ENCODE measurements around the gene BANK1.

BANK1 gene

GRCh38 chr4:101790521-101791181 lies at the start of gene BANK1:
TSS of gene BANK1 (plus strand) at chr4:101790730. CDS start at chr4:101790881, 151 bp downstream.
- peak; percentile 33 for DNase-seq

- no peak for DNase-seq
Observed at GRCh38 chr4:101753721-101754120, 36.8 kb upstream of the BANK1 start.

GRCh38 chr4:101756181-101756580 lies 34.3 kb upstream of the BANK1 start:
- no peak for DNase-seq

- no peak for DNase-seq
Observed at GRCh38 chr4:101761405-101761804, 29.1 kb upstream of the BANK1 start.

GRCh38 chr4:101762025-101762424 lies 28.5 kb upstream of the BANK1 start:
- no peak for DNase-seq

GRCh38 chr4:101762534-101762933 lies 28.0 kb upstream of the BANK1 start:
- DNase-seq = no peak

GRCh38 chr4:101763576-101763975 lies 27.0 kb upstream of the BANK1 start:
- DNase-seq = no peak

- no peak for DNase-seq
Observed at GRCh38 chr4:101774807-101775206, 15.7 kb upstream of the BANK1 start.

- DNase-seq = no peak
Observed at GRCh38 chr4:101777431-101777830, 13.1 kb upstream of the BANK1 start.

- DNase-seq = no peak
Observed at GRCh38 chr4:101780284-101780683, 10.2 kb upstream of the BANK1 start.

- no peak for DNase-seq
Observed at GRCh38 chr4:101782546-101782945, 8.0 kb upstream of the BANK1 start.

- DNase-seq = no peak
Observed at GRCh38 chr4:101784957-101785356, 5.6 kb upstream of the BANK1 start.

- DNase-seq = no peak
Observed at GRCh38 chr4:101785486-101785885, 5.0 kb upstream of the BANK1 start.

GRCh38 chr4:101787701-101788316 lies 2.7 kb upstream of the BANK1 start:
- no peak for DNase-seq

GRCh38 chr4:101791182-101791558 lies 640 bp downstream of the BANK1 start:
- DNase-seq = no peak

- DNase-seq = no peak
Observed at GRCh38 chr4:101792056-101792590, 1.6 kb downstream of the BANK1 start.

GRCh38 chr4:101793397-101793796 lies 2.9 kb downstream of the BANK1 start:
- no peak for DNase-seq

GRCh38 chr4:101794806-101795205 lies 4.3 kb downstream of the BANK1 start:
- DNase-seq = no peak

GRCh38 chr4:101795704-101796103 lies 5.2 kb downstream of the BANK1 start:
- DNase-seq = no peak

- DNase-seq = no peak
Observed at GRCh38 chr4:101801958-101802357, 11.4 kb downstream of the BANK1 start.

- no peak for DNase-seq
Observed at GRCh38 chr4:101806914-101807313, 16.4 kb downstream of the BANK1 start.

GRCh38 chr4:101807351-101807750 lies 16.8 kb downstream of the BANK1 start:
- DNase-seq = no peak

GRCh38 chr4:101813604-101814003 lies 23.1 kb downstream of the BANK1 start:
- no peak for DNase-seq

- DNase-seq = no peak
Observed at GRCh38 chr4:101818362-101818761, 27.8 kb downstream of the BANK1 start.

- no peak for DNase-seq
Observed at GRCh38 chr4:101823864-101824263, 33.3 kb downstream of the BANK1 start.

All from activated gamma-delta T cell treated with Interleukin-2 at 50 U/mL for 16 hours (primary cell).